ENCODE measurements around the gene STARD9.

Gene STARD9

GRCh38 chr15:42735382-42736165 lies 160.2 kb downstream of the STARD9 start:
- H3K27ac ChIP-seq: peak overlapping the region; percentile 82
- TF ChIP-seq CTCF (conservative IDR thresholded peaks at IDR 0.05) (no peak), ZFX (IDR thresholded peaks at IDR 0.05) (no peak)

- TF ChIP-seq ZFX (IDR thresholded peaks at IDR 0.05) (peak; percentile 74; the same call in 1 of the 2 replicates), CTCF (conservative IDR thresholded peaks at IDR 0.05) (no peak)
Measured at GRCh38 chr15:42736178-42736792, 160.9 kb downstream of the STARD9 start.

GRCh38 chr15:42736793-42737528 lies 161.6 kb downstream of the STARD9 start, which contains the start of gene CDAN1:
TSS of gene CDAN1 (minus strand) at chr15:42737128. CDS start at chr15:42737102, 26 bp downstream.
- H3K27ac ChIP-seq: peak within 1 kb of the TSS; percentile 82
- TF ChIP-seq CTCF (conservative IDR thresholded peaks at IDR 0.05) (no peak), ZFX (IDR thresholded peaks at IDR 0.05) (peak; percentile 75)

More at GRCh38 chr15:42736178-42736792, 160.9 kb downstream of the STARD9 start:
- peak overlapping the region; percentile 82 for H3K27ac ChIP-seq

DNA sequence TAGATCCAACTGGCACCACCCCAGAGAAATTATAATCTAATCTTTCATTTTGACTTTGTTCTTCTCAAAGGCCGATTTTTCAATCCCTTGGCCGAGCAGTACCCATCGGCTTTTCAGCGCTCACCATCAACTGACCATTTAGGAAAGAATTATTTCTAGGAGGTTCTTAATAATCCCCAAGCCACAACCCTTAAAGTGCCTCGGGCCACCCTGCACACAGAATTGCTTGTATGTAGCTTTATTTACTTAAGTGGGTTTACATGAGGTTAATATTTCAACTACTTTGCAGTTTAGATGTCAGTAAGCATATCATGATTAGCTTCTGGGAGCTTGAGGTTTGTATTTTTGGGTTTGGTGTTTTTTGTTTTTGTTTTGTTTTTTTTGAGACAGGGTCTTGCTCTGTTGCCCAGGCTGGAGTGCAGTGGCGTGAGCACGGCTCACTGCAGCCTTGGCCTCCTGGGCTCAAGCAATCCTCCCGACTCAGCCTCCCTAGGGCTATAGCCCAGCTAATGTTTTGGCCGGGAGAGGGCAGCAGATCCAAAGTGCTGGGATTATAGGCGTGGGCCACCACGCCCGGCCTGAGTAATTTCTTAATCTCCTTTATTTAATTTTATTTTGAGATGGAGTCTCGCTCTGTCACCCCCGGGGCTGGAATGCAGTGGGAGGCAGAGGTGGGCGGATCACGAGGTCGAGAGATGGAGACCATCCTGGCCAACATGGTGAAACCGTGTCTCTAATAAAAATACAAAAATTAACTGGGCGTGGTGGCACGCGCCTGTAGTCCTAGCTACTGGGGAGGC lies 162.3 kb downstream of the STARD9 start:
- peak overlapping the region; percentile 82 for H3K27ac ChIP-seq
- TF ChIP-seq CTCF (conservative IDR thresholded peaks at IDR 0.05): peak; percentile 71
- TF ChIP-seq ZFX (IDR thresholded peaks at IDR 0.05): no peak

DNA sequence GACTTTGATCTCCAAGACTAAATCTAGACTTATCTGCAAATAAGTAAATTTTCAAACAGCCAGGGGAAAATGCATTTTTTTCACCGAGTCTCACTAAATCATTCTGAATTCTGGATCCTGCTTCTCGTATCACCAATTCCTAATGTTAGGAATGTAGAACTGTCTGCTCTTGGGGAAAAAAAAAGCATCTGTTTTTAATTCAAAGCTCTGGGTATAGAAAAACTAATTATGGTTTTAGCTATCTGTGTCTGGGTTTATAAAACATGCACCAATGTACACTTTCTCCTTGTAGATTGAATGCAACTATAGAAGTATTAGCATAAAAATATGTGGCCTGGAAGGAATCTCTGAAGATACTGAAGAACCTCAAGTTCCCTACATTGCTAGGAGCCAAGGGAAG lies 166.3 kb downstream of the STARD9 start:
- no peak for TF ChIP-seq ZFX (IDR thresholded peaks at IDR 0.05)
- no peak for TF ChIP-seq CTCF (conservative IDR thresholded peaks at IDR 0.05)
- H3K27ac ChIP-seq: no peak overlapping the region

DNA sequence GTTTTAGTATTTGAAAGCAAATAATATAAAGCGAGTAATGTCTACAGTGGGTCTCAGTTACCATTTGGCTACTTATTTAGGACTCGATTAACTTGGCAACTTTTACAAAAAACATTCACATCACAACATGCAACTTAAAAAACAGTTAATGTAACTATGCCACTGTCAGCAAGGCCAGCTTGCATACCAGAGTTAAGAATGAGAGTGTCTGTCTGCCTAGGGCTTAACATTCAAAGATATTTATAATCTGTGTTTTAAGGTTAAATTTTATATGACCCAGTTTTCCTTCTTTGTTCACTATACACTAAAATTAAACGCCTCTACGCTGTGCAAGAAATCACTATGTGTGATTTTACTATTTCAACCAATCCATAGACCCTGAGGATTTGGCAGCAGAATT lies 166.7 kb downstream of the STARD9 start:
- H3K27ac ChIP-seq: no peak overlapping the region
- TF ChIP-seq CTCF (conservative IDR thresholded peaks at IDR 0.05): no peak
- no peak for TF ChIP-seq ZFX (IDR thresholded peaks at IDR 0.05)
